NCI-H2107 treated with DMSO at 0.1 percent for 48 hours (cell line): ENCODE data around the gene IL10RA.
"Not testable (repeated sequence)": the region's sequence is repeated elsewhere in the genome, so short reads cannot be mapped to it uniquely, and the experiment has no call there.

Experiments
- DNase-seq: peaks from one replicate; lab custom pipeline; 2025; ENCODE audit not compliant: unreplicated experiment; lab: John Stamatoyannopoulos, UW

IL10RA gene

GRCh38 chr11:118005224-118006152 lies 19.3 kb downstream of the IL10RA start:
- no peak for DNase-seq

GRCh38 chr11:118006153-118006534 lies 19.9 kb downstream of the IL10RA start:
- no peak for DNase-seq

GRCh38 chr11:118007040-118007439 lies 20.8 kb downstream of the IL10RA start:
- no peak for DNase-seq

GRCh38 chr11:118007563-118008270 lies 21.5 kb downstream of the IL10RA start:
- not testable (repeated sequence) for DNase-seq

- DNase-seq: no peak
These were observed 22.2 kb downstream of the IL10RA start for GRCh38 chr11:118008271-118008911.

- DNase-seq: no peak
These were observed 23.9 kb downstream of the IL10RA start for GRCh38 chr11:118009864-118010737.

GRCh38 chr11:118010738-118011461 lies 24.7 kb downstream of the IL10RA start:
- DNase-seq: no peak

GRCh38 chr11:118012083-118012669 lies 26.0 kb downstream of the IL10RA start:
- no peak for DNase-seq

GRCh38 chr11:118014022-118014421 lies 27.8 kb downstream of the IL10RA start:
- DNase-seq: no peak

- no peak for DNase-seq
These were observed 29.2 kb downstream of the IL10RA start for GRCh38 chr11:118015385-118015841.

- no peak for DNase-seq
These were observed 29.9 kb downstream of the IL10RA start for GRCh38 chr11:118016104-118016503.

- DNase-seq: no peak
These were observed 30.9 kb downstream of the IL10RA start for GRCh38 chr11:118017111-118017510.

GRCh38 chr11:118017631-118018315 lies 31.6 kb downstream of the IL10RA start:
- no peak for DNase-seq

- no peak for DNase-seq
These were observed 32.2 kb downstream of the IL10RA start for GRCh38 chr11:118018401-118018800.

- DNase-seq: no peak
These were observed 35.0 kb downstream of the IL10RA start for GRCh38 chr11:118021146-118021545.

GRCh38 chr11:118027694-118028093 lies 41.5 kb downstream of the IL10RA start:
- DNase-seq: no peak

GRCh38 chr11:118028626-118029025 lies 42.4 kb downstream of the IL10RA start:
- no peak for DNase-seq

GRCh38 chr11:118033443-118033842 lies 47.2 kb downstream of the IL10RA start:
- DNase-seq: no peak

- DNase-seq: no peak
These were observed 55.9 kb downstream of the IL10RA start for GRCh38 chr11:118042141-118042540.
